Stimulated activated naive B cell treated with anti-CD40 and anti-IgM and Interleukin-4, amounts not matched to agents 10 μg/mL and 1 μg/mL and 100 μg/mL, for 72 hours (primary cell): Measurements from ENCODE around the gene OBSCN.
A peak's percentile ranks its signal among the peaks of the same experiment; 100 is the strongest.

ENCODE experiments used
- ATAC-seq, 2 donors: fragments of 150-1000 bp; cut with Tn5 transposase; replicated peaks; 2 replicates each; pipeline ENCODE4 v1.10.0; 2021; ENCODE audit warnings: moderate library complexity in 1 of 2
- DNase-seq: peaks from one replicate; pipeline ENCODE4 v3.0.0; 2021
- H3K27ac Mint-ChIP-seq: one replicate; pipeline ENCODE4 v1.8.0; 2022; ENCODE audit warnings: mild to moderate bottlenecking, mixed read lengths
- H3K27me3 Mint-ChIP-seq, 2 donors: one replicate each; pipeline ENCODE4 v1.8.0; 2022; ENCODE audit warnings: mixed read lengths in 2 of 2
- H3K36me3 Mint-ChIP-seq, 2 donors: one replicate each; pipeline ENCODE4 v1.8.0; 2022; ENCODE audit warnings: mixed read lengths in 2 of 2, mild to moderate bottlenecking in 1 of 2
- H3K4me1 Mint-ChIP-seq, 2 donors: one replicate each; pipeline ENCODE4 v1.8.0; 2022; ENCODE audit warnings: mixed read lengths in 2 of 2, mild to moderate bottlenecking in 1 of 2
- H3K4me3 Mint-ChIP-seq, 2 donors: one replicate each; pipeline ENCODE4 v1.8.0; 2022; ENCODE audit warnings: mild to moderate bottlenecking in 2 of 2, mixed read lengths in 2 of 2, moderate library complexity in 1 of 2
- H3K9me3 Mint-ChIP-seq, 2 donors: one replicate each; pipeline ENCODE4 v1.8.0; 2022; ENCODE audit warnings: mixed read lengths in 2 of 2, mild to moderate bottlenecking in 1 of 2

The OBSCN gene

GRCh38 chr1:228400692-228401454 lies 193.0 kb downstream of the OBSCN start:
- H3K4me1 Mint-ChIP-seq, result peaks cover 34 to 57% of the 10 kb centered on the region in 2 donors
- H3K9me3 Mint-ChIP-seq, result no peaks in the 10 kb centered on the region
- DNase-seq (no peak), ATAC-seq (no peak)
- H3K27ac Mint-ChIP-seq, result no peak overlapping the region
- H3K36me3 Mint-ChIP-seq, result peaks cover 58 to 66% of the 10 kb centered on the region in 2 donors
- H3K4me3 Mint-ChIP-seq, result no peak overlapping the region
- no peaks in the 10 kb centered on the region for H3K27me3 Mint-ChIP-seq

GRCh38 chr1:228401782-228402640 lies 194.2 kb downstream of the OBSCN start:
- Mint-ChIP-seq H3K9me3 (no peaks in the 10 kb centered on the region), H3K27ac (no peak overlapping the region), H3K4me3 (no peak overlapping the region), H3K27me3 (no peaks in the 10 kb centered on the region), H3K36me3 (peaks cover 51 to 57% of the 10 kb centered on the region in 2 donors), H3K4me1 (peaks cover 34 to 57% of the 10 kb centered on the region in 2 donors)
- ATAC-seq (no peak), DNase-seq (no peak)

DNA sequence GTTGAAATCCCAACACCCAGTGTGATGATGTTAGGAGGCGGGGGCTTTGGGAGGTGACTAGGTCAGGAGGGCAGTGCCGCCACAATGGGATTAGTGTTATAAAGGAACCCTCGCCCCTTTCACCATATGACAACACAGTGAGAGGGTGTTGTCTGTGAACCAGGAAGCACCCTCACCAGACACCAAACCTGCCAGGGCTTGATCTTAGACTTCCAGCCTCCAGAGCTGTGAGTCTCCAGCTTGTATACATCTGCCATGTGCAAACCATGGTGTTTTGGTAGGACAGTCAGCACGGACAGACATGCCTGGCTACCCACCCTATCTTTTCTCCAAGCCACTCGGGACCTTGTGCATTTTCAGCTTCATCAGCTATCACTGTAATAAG lies 194.8 kb downstream of the OBSCN start:
- ATAC-seq, result no peak
- DNase-seq, result no peak
- Mint-ChIP-seq H3K27me3 (no peaks in the 10 kb centered on the region), H3K36me3 (peaks cover 48 to 53% of the 10 kb centered on the region in 2 donors), H3K27ac (no peak overlapping the region), H3K9me3 (no peaks in the 10 kb centered on the region), H3K4me1 (peaks cover 34 to 60% of the 10 kb centered on the region in 2 donors), H3K4me3 (no peak overlapping the region)

- no peak for DNase-seq
- Mint-ChIP-seq H3K9me3 (no peaks in the 10 kb centered on the region), H3K4me3 (no peak overlapping the region), H3K27ac (peak overlapping the region; percentile 59), H3K36me3 (peaks cover 48% of the 10 kb centered on the region in 2 donors), H3K27me3 (no peaks in the 10 kb centered on the region), H3K4me1 (peaks cover 34 to 66% of the 10 kb centered on the region in 2 donors)
- no peak for ATAC-seq
Observed at GRCh38 chr1:228403231-228403631, 195.4 kb downstream of the OBSCN start.

DNA sequence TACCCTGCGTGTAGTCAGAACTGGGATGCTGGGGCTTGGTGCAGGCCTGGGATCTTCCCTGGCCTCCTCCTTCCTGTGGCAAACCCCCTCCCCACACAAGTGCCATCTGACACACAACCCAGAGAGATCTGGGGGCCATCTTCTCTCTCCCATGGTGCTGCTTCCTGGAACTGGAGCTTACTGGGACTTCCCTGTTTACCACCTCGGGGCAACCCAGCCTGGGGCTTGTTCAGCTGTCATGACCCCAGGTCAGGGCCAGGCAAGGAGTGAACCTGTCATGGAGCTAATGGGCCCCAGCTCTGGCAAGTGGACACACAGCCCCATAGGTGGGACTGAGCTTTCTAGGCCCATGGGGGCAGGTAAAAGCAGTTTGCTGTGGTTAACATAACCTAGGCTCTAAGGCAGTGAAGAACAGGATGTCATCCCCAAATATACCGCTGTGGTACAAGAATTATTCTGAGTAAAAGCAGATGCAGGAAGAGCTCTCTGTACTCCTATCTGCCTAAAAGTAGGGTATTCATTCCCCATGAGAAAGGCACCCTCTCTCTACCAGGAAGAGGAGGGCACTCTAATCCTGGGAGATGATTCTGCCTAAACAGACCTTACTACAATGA lies 196.4 kb downstream of the OBSCN start:
- no peaks in the 10 kb centered on the region for H3K27me3 Mint-ChIP-seq
- H3K4me1 Mint-ChIP-seq, result peaks cover 39 to 76% of the 10 kb centered on the region in 2 donors
- peak overlapping the region; percentile 17 to 35 for H3K4me3 Mint-ChIP-seq
- H3K27ac Mint-ChIP-seq, result no peak overlapping the region
- H3K36me3 Mint-ChIP-seq, result peaks cover 45 to 48% of the 10 kb centered on the region in 2 donors
- no peaks in the 10 kb centered on the region for H3K9me3 Mint-ChIP-seq
- ATAC-seq (no peak), DNase-seq (no peak)

DNA sequence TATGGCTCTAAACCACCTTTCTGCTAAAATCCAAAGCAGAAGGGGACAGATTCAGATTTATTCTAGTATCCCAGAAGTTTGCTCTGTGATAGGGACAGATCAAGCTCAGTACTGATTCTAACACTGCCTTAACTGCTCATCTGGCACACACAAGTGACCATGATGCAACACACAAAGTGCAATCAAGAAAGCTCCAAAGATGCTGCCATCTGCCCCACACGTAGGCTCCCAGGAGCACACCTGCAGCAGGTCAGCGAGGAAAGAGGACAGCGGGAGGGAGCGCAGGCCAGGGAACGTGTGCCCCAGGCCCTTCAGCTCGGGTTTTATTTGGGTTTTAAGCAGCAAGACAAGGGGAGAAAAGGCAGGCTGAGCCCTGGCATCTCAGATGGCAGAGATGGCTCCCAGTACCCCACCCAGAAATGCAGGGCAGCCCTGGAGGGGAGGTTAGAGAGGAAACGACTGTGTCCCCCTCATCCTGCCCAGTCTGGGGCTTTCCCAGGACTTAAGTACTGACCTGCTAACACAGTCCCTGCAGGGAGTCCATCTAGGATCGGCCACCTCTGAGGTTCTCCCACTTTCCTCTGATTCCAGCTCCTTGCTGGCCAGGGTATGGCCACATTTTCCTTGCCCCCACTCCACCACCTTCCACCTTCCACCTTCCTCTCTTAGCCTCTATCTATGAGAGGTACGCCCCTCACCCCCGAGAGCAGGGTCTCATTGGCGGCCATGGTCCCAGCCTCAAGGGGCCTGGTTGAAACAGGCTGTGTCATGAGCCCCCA lies 197.5 kb downstream of the OBSCN start:
- Mint-ChIP-seq H3K9me3 (no peaks in the 10 kb centered on the region), H3K27me3 (no peaks in the 10 kb centered on the region), H3K4me3 (peak overlapping the region; percentile 95), H3K4me1 (peaks cover 40 to 80% of the 10 kb centered on the region in 2 donors), H3K36me3 (peaks cover 37 to 38% of the 10 kb centered on the region in 2 donors), H3K27ac (peak overlapping the region; percentile 94)
- ATAC-seq (no peak), DNase-seq (no peak)

GRCh38 chr1:228405979-228406228 lies 198.1 kb downstream of the OBSCN start:
- H3K4me3 Mint-ChIP-seq, result peak overlapping the region; percentile 95
- DNase-seq, result no peak
- ATAC-seq, result peak in 1 of 2 donors; percentile 1
- H3K9me3 Mint-ChIP-seq, result no peaks in the 10 kb centered on the region
- peaks cover 40 to 75% of the 10 kb centered on the region in 2 donors for H3K4me1 Mint-ChIP-seq
- H3K27ac Mint-ChIP-seq, result peak overlapping the region; percentile 94
- no peaks in the 10 kb centered on the region for H3K27me3 Mint-ChIP-seq
- peaks cover 33 to 40% of the 10 kb centered on the region in 2 donors for H3K36me3 Mint-ChIP-seq

GRCh38 chr1:228407106-228408040 lies 199.5 kb downstream of the OBSCN start:
- DNase-seq (no peak), ATAC-seq (peak in 1 of 2 donors; percentile 68)
- peaks cover 30 to 60% of the 10 kb centered on the region in 2 donors for H3K4me1 Mint-ChIP-seq
- H3K9me3 Mint-ChIP-seq, result no peaks in the 10 kb centered on the region
- H3K27me3 Mint-ChIP-seq, result no peaks in the 10 kb centered on the region
- peaks cover 18 to 28% of the 10 kb centered on the region in 2 donors for H3K36me3 Mint-ChIP-seq
- H3K4me3 Mint-ChIP-seq, result peak overlapping the region; percentile 95
- peak overlapping the region; percentile 69 for H3K27ac Mint-ChIP-seq

- no peak overlapping the region for H3K27ac Mint-ChIP-seq
- no peaks in the 10 kb centered on the region for H3K9me3 Mint-ChIP-seq
Observed at GRCh38 chr1:228408041-228408868, 200.4 kb downstream of the OBSCN start.

GRCh38 chr1:228408869-228409805 lies 201.3 kb downstream of the OBSCN start:
- no peak overlapping the region for H3K27ac Mint-ChIP-seq
- H3K4me3 Mint-ChIP-seq, result no peak overlapping the region
- H3K4me1 Mint-ChIP-seq, result peaks cover 19 to 45% of the 10 kb centered on the region in 2 donors
- no peak for ATAC-seq
- peaks cover 7 to 13% of the 10 kb centered on the region in 2 donors for H3K36me3 Mint-ChIP-seq
- DNase-seq, result no peak
- H3K27me3 Mint-ChIP-seq, result no peaks in the 10 kb centered on the region
- H3K9me3 Mint-ChIP-seq, result no peaks in the 10 kb centered on the region

More at GRCh38 chr1:228408041-228408868, 200.4 kb downstream of the OBSCN start:
- no peaks in the 10 kb centered on the region for H3K27me3 Mint-ChIP-seq
- peaks cover 13 to 21% of the 10 kb centered on the region in 2 donors for H3K36me3 Mint-ChIP-seq
- H3K4me3 Mint-ChIP-seq, result peak overlapping the region; percentile 45 to 95
- ATAC-seq (no peak), DNase-seq (no peak)
- peaks cover 27 to 54% of the 10 kb centered on the region in 2 donors for H3K4me1 Mint-ChIP-seq

GRCh38 chr1:228410015-228410414 lies 202.2 kb downstream of the OBSCN start:
- peaks cover 12 to 36% of the 10 kb centered on the region in 2 donors for H3K4me1 Mint-ChIP-seq
- peaks cover 6% of the 10 kb centered on the region in 2 donors for H3K36me3 Mint-ChIP-seq
- H3K27me3 Mint-ChIP-seq, result peaks cover 0 to 1% of the 10 kb centered on the region in 2 donors
- no peak overlapping the region for H3K27ac Mint-ChIP-seq
- H3K4me3 Mint-ChIP-seq, result no peak overlapping the region
- DNase-seq (no peak), ATAC-seq (no peak)
- no peaks in the 10 kb centered on the region for H3K9me3 Mint-ChIP-seq
